H9 (cell line): ENCODE measurements around the gene IL20RA. TPM values are rescaled to one million over a fixed set of nuclear protein-coding genes. Genes with fewer than 3 reads are reported as not detected.

Source experiments
- DNase-seq: peaks from one replicate; pipeline ENCODE4 v3.0.0-alpha.2; 2017
- H2AFZ ChIP-seq: one replicate; pipeline ENCODE4 v1.6.1; 2013; ENCODE audit warnings: mild to moderate bottlenecking, low read length, control low read depth, moderate library complexity
- H2AK5ac ChIP-seq: 2 replicates; pipeline ENCODE4 v1.6.1; 2013; ENCODE audit warnings: low read length, control low read depth, mixed read lengths; ENCODE audit not compliant: insufficient read length
- H2BK120ac ChIP-seq: one replicate; pipeline ENCODE4 v1.6.1; 2013; ENCODE audit warnings: low read depth, mild to moderate bottlenecking, low read length, control low read depth, inconsistent platforms; ENCODE audit not compliant: poor library complexity, severe bottlenecking
- H2BK12ac ChIP-seq: 2 replicates; pipeline ENCODE4 v1.6.1; 2013; ENCODE audit warnings: low read length, control low read depth, mixed read lengths, low read depth; ENCODE audit not compliant: insufficient read length
- H2BK15ac ChIP-seq: 2 replicates; pipeline ENCODE4 v1.6.1; 2013; ENCODE audit warnings: low read depth, low read length, control low read depth
- H2BK20ac ChIP-seq: one replicate; pipeline ENCODE4 v1.6.1; 2013; ENCODE audit warnings: low read depth, mild to moderate bottlenecking, low read length, control low read depth, inconsistent platforms; ENCODE audit not compliant: poor library complexity, severe bottlenecking
- H2BK5ac ChIP-seq: 2 replicates; pipeline ENCODE4 v1.6.1; 2013; ENCODE audit warnings: low read length, control low read depth, mixed read lengths; ENCODE audit not compliant: insufficient read length
- H3K14ac ChIP-seq: 2 replicates; pipeline ENCODE4 v1.6.1; 2013; ENCODE audit warnings: low read length, control low read depth; ENCODE audit not compliant: insufficient read depth
- H3K18ac ChIP-seq: 2 replicates; pipeline ENCODE4 v1.6.1; 2013; ENCODE audit warnings: low read depth, mild to moderate bottlenecking, mixed read lengths, low read length, control low read depth; ENCODE audit not compliant: insufficient read length
- H3K23ac ChIP-seq: 2 replicates; pipeline ENCODE4 v1.6.1; 2013; ENCODE audit warnings: low read length, control low read depth, mixed read lengths, low read depth; ENCODE audit not compliant: insufficient read length
- H3K23me2 ChIP-seq: 2 replicates; pipeline ENCODE4 v1.6.1; 2013; ENCODE audit warnings: low read depth, mild to moderate bottlenecking, mixed read lengths, low read length, control low read depth; ENCODE audit not compliant: insufficient read length, poor library complexity, severe bottlenecking
- H3K27ac ChIP-seq: 2 replicates; pipeline ENCODE4 v1.5.1; 2013; ENCODE audit warnings: low read length, control low read depth, mixed read lengths, low read depth; ENCODE audit not compliant: insufficient read length
- H3K27me3 ChIP-seq: 2 replicates; pipeline ENCODE4 v1.6.1; 2013; ENCODE audit warnings: low read length, control low read depth, inconsistent platforms; ENCODE audit not compliant: insufficient read depth
- H3K4ac ChIP-seq: 2 replicates; pipeline ENCODE4 v1.6.1; 2013; ENCODE audit warnings: low read depth, mild to moderate bottlenecking, control low read depth, inconsistent platforms, low read length, moderate library complexity
- H3K4me1 ChIP-seq: 2 replicates; pipeline ENCODE4 v1.6.1; 2013; ENCODE audit warnings: low read length, control low read depth, inconsistent platforms; ENCODE audit not compliant: insufficient read depth
- H3K4me2 ChIP-seq: 2 replicates; pipeline ENCODE4 v1.6.1; 2013; ENCODE audit warnings: low read length, control low read depth, mixed read lengths; ENCODE audit not compliant: insufficient read length, insufficient read depth
- H3K56ac ChIP-seq: 2 replicates; pipeline ENCODE4 v1.6.1; 2013; ENCODE audit warnings: low read depth, mild to moderate bottlenecking, mixed read lengths, low read length, control low read depth; ENCODE audit not compliant: insufficient read length
- H3K79me1 ChIP-seq: 2 replicates; pipeline ENCODE4 v1.6.1; 2013; ENCODE audit warnings: low read depth, mild to moderate bottlenecking, moderate library complexity, low read length, control low read depth, inconsistent platforms; ENCODE audit not compliant: insufficient read depth, poor library complexity, severe bottlenecking
- H3K79me2 ChIP-seq: 2 replicates; pipeline ENCODE4 v1.6.1; 2013; ENCODE audit warnings: low read length, control low read depth, inconsistent platforms; ENCODE audit not compliant: insufficient read depth
- H3K9ac ChIP-seq: 2 replicates; pipeline ENCODE4 v1.6.1; 2013; ENCODE audit warnings: low read length, control low read depth, mixed read lengths; ENCODE audit not compliant: insufficient read length; ENCODE audit errors: extremely low read depth
- H3K9me3 ChIP-seq: one replicate; pipeline ENCODE4 v1.6.1; 2013; ENCODE audit warnings: low read depth, low read length, inconsistent platforms; ENCODE audit not compliant: control insufficient read depth
- H3T11ph ChIP-seq: one replicate; pipeline ENCODE4 v1.6.1; 2013; ENCODE audit warnings: mild to moderate bottlenecking, low read length, control low read depth, inconsistent platforms
- H4K20me1 ChIP-seq: one replicate; pipeline ENCODE4 v1.6.1; 2013; ENCODE audit not compliant: control insufficient read depth, insufficient read length, insufficient read depth
- H4K5ac ChIP-seq: 2 replicates; pipeline ENCODE4 v1.6.1; 2013; ENCODE audit warnings: low read depth, mild to moderate bottlenecking, mixed read lengths, low read length, control low read depth; ENCODE audit not compliant: insufficient read length
- H4K8ac ChIP-seq: replicated peaks from 2 replicates; pipeline ENCODE4 v1.6.1; 2013; ENCODE audit warnings: low read length, control low read depth, mixed read lengths, low read depth; ENCODE audit not compliant: insufficient read length
- H4K91ac ChIP-seq: 2 replicates; pipeline ENCODE4 v1.6.1; 2013; ENCODE audit warnings: low read depth, mild to moderate bottlenecking, moderate library complexity, mixed read lengths, low read length, control low read depth; ENCODE audit not compliant: insufficient read length
- H3K27ac Mint-ChIP-seq, 3 experiments: 2 replicates in 2 of 3; 3 replicates in 1 of 3; pipeline ENCODE4 v1.8.0; 2020 to 2021; ENCODE audit warnings: mixed read lengths in 3 of 3, mild to moderate bottlenecking in 1 of 3, moderate library complexity in 1 of 3
- H3K27me3 Mint-ChIP-seq: 2 replicates; pipeline ENCODE4 v1.8.0; 2021; ENCODE audit warnings: low read depth, mild to moderate bottlenecking, moderate library complexity, mixed read lengths
- H3K36me3 Mint-ChIP-seq, 3 experiments: 2 replicates in 2 of 3; 3 replicates in 1 of 3; pipeline ENCODE4 v1.8.0; 2020 to 2021; ENCODE audit warnings: low read depth in 3 of 3, mixed read lengths in 3 of 3; ENCODE audit not compliant: insufficient read depth in 1 of 3
- H3K4me1 Mint-ChIP-seq, 2 experiments: 2 replicates each; pipeline ENCODE4 v1.8.0; 2020; ENCODE audit warnings: mixed read lengths in 2 of 2
- H3K4me3 Mint-ChIP-seq, 2 experiments: 2 replicates in 1 of 2; 3 replicates in 1 of 2; pipeline ENCODE4 v1.8.0; 2020 to 2021; ENCODE audit warnings: mild to moderate bottlenecking in 2 of 2, mixed read lengths in 2 of 2, moderate library complexity in 1 of 2
- H3K9me3 Mint-ChIP-seq, 2 experiments: 2 replicates in 1 of 2; 3 replicates in 1 of 2; pipeline ENCODE4 v1.8.0; 2020; ENCODE audit warnings: mild to moderate bottlenecking in 2 of 2, mixed read lengths in 2 of 2, moderate library complexity in 1 of 2
- WGBS: extraction: QIAGEN DNeasy Blood & Tissue Kit; methylation state at CpG from one replicate; pipeline ENCODE4 v1.1.7; 2013; ENCODE audit warnings: missing lambda C conversion rate, low lambda C conversion rate, mixed read lengths; ENCODE audit not compliant: insufficient read length; ENCODE audit errors: extremely low coverage; 5-methylcytosine and 5-hydroxymethylcytosine counted together
- total RNA-seq: library from RNA; stranded (reverse); gene quantifications from 2 replicates; pipeline ENCODE4 v1.2.1, GENCODE V29; 2021
- TF ChIP-seq, protein P1 (sequence below): fragments of 200-600 bp; sonication (generic); conservative IDR thresholded peaks from 3 replicates; pipeline ENCODE4 v1.8.0; 2021; ENCODE audit warnings: antibody characterized with exemption, mild to moderate bottlenecking

Gene IL20RA
- total RNA-seq, 1 experiment from 2014 or later: 0.74 TPM

DNA sequence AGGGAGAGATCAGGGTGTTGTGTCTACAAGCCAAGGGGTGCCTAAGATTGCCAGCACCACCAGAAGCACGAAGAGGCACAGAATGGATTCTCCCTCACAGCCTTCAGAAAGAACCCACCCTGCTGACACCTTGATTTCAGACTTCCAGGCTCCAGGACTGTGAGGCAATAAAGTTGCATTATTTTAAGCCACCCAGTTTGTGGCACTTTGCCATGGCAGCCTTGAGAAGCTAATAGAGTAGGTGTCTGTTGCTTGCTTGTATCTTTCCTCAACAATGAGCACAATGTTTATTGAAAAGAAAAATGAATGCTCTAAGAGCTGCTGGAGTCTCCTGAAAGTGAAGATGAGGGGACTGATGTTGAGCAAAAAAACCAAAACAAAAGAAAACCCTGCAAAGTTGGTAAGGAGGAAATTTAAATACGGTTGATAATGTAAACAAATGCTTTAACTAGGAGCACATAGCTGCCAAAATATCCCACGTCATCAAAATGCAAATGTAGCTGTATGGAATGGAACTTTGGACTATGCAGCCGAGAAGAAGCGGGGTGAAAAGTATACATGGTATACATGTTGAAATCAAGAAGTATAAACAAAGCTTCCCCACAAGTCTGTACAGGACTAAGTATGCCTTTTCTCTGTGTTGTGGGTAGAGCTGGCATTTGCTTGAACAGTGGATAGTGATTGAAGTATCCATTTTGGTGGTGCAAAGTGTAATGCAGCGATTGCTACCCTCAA is 8.0 kb downstream of the IL20RA start:
- Mint-ChIP-seq H3K9me3 (peaks cover 0 to 2% of the 10 kb centered on the region in 2 experiments; a peak in 2 of 5 replicates), H3K27me3 (peaks cover 10% of the 10 kb centered on the region), H3K4me1 (no peaks in the 10 kb centered on the region), H3K4me3 (no peak overlapping the region), H3K36me3 (no peaks in the 10 kb centered on the region), H3K27ac (no peak overlapping the region)
- Histone ChIP-seq H3K4ac (no peak overlapping the region), H4K91ac (no peak overlapping the region), H2AFZ (no peak overlapping the region), H3K4me1 (no peaks in the 10 kb centered on the region), H3K23ac (no peak overlapping the region), H3K79me1 (no peaks in the 10 kb centered on the region), H2BK12ac (no peak overlapping the region), H2BK120ac (no peak overlapping the region), H4K8ac (no peak overlapping the region), H3K9ac (no peak overlapping the region), H2BK20ac (no peak overlapping the region), H3K27ac (no peak overlapping the region), H2AK5ac (no peak overlapping the region), H3K9me3 (no peaks in the 10 kb centered on the region), H3K18ac (no peak overlapping the region), H3K14ac (no peak overlapping the region), H2BK5ac (no peak overlapping the region), H2BK15ac (no peak overlapping the region), H4K20me1 (no peaks in the 10 kb centered on the region), H4K5ac (no peak overlapping the region), H3K56ac (no peak overlapping the region), H3K27me3 (no peaks in the 10 kb centered on the region), H3T11ph (no peak overlapping the region), H3K79me2 (no peaks in the 10 kb centered on the region), H3K4me2 (no peak overlapping the region), H3K23me2 (no peaks in the 10 kb centered on the region)
- no peak for DNase-seq
- WGBS: no CpG with 5 or more reads among the region's 6 CpGs
- TF ChIP-seq, protein P1, sequence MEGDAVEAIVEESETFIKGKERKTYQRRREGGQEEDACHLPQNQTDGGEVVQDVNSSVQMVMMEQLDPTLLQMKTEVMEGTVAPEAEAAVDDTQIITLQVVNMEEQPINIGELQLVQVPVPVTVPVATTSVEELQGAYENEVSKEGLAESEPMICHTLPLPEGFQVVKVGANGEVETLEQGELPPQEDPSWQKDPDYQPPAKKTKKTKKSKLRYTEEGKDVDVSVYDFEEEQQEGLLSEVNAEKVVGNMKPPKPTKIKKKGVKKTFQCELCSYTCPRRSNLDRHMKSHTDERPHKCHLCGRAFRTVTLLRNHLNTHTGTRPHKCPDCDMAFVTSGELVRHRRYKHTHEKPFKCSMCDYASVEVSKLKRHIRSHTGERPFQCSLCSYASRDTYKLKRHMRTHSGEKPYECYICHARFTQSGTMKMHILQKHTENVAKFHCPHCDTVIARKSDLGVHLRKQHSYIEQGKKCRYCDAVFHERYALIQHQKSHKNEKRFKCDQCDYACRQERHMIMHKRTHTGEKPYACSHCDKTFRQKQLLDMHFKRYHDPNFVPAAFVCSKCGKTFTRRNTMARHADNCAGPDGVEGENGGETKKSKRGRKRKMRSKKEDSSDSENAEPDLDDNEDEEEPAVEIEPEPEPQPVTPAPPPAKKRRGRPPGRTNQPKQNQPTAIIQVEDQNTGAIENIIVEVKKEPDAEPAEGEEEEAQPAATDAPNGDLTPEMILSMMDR: no peak
